Measurements from ENCODE around the gene ASPG. TPM values are rescaled to one million over a fixed set of nuclear protein-coding genes. Genes with fewer than 3 reads are reported as not detected.

The ASPG gene
- polyA plus RNA-seq, 3 donors: 0.01 TPM; not detected in 2

GRCh38 chr14:104119119-104119487 lies 33.6 kb downstream of the ASPG start:
- H3K4me2 ChIP-seq (replicated peaks; ENCODE audit: extremely low read depth, low read length, poor library complexity, severe bottlenecking): no peak overlapping the region
- intact Hi-C loops (cut with micrococcal nuclease): no loop called here
- H3K9ac ChIP-seq (ENCODE audit: insufficient read depth, low read length, poor library complexity, severe bottlenecking): no peak overlapping the region
- H3K4me3 ChIP-seq (replicated peaks in 1 of 3; ENCODE audit: low read depth in 2 of 3, low read length in 3 of 3): no peak overlapping the region
- 80% methylated on average over 2 of the region's 3 CpGs for WGBS (ENCODE audit: insufficient coverage)
- H3K4me1 ChIP-seq (ENCODE audit: control insufficient read depth in 1 of 2, insufficient read depth in 2 of 2, low read length in 2 of 2): peaks cover 0 to 8% of the 10 kb centered on the region in 2 donors
- H4K20me1 ChIP-seq (ENCODE audit: insufficient read depth, low read length): no peaks in the 10 kb centered on the region
- H3K9me3 ChIP-seq (replicated peaks in 1 of 2; ENCODE audit: control insufficient read depth in 1 of 2, insufficient read depth in 1 of 2, low read length in 2 of 2): peaks cover 0 to 4% of the 10 kb centered on the region in 2 donors
- Mint-ChIP-seq H3K4me1 (no peaks in the 10 kb centered on the region), H3K4me3 (no peak overlapping the region), H3K27ac (no peak overlapping the region), H3K9me3 (peaks cover 5 to 17% (median 8%) of the 10 kb centered on the region in 7 donors), H3K36me3 (no peaks in the 10 kb centered on the region), H3K27me3 (ENCODE audit: low read depth in 3 of 3) (peaks cover 32 to 72% (median 40%) of the 10 kb centered on the region in 3 donors)
- TF ChIP-seq, protein P1, sequence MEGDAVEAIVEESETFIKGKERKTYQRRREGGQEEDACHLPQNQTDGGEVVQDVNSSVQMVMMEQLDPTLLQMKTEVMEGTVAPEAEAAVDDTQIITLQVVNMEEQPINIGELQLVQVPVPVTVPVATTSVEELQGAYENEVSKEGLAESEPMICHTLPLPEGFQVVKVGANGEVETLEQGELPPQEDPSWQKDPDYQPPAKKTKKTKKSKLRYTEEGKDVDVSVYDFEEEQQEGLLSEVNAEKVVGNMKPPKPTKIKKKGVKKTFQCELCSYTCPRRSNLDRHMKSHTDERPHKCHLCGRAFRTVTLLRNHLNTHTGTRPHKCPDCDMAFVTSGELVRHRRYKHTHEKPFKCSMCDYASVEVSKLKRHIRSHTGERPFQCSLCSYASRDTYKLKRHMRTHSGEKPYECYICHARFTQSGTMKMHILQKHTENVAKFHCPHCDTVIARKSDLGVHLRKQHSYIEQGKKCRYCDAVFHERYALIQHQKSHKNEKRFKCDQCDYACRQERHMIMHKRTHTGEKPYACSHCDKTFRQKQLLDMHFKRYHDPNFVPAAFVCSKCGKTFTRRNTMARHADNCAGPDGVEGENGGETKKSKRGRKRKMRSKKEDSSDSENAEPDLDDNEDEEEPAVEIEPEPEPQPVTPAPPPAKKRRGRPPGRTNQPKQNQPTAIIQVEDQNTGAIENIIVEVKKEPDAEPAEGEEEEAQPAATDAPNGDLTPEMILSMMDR (IDR thresholded peaks at IDR 0.05): no peak
- H3K27ac ChIP-seq (ENCODE audit: low read depth in 1 of 2, low read length in 2 of 2): no peak overlapping the region
- no peak overlapping the region for H2AFZ ChIP-seq (ENCODE audit: insufficient read depth, low read depth, low read length, poor library complexity, severe bottlenecking)
- H3K79me2 ChIP-seq (ENCODE audit: insufficient read depth, low read length): no peaks in the 10 kb centered on the region
- H3K36me3 ChIP-seq (replicated peaks in 1 of 2; ENCODE audit: control insufficient read depth in 1 of 2, insufficient read depth in 2 of 2, low read length in 2 of 2): no peaks in the 10 kb centered on the region
- DNase-seq: no peak
- peaks cover 0 to 18% of the 10 kb centered on the region in 2 donors for H3K27me3 ChIP-seq (ENCODE audit: control insufficient read depth in 2 of 2, insufficient read depth in 2 of 2, low read length in 2 of 2)

GRCh38 chr14:104119488-104120251 lies 34.2 kb downstream of the ASPG start:
- intact Hi-C loops (cut with micrococcal nuclease): no loop called here
- Histone ChIP-seq H3K4me3 (replicated peaks in 1 of 3; ENCODE audit: low read depth in 2 of 3, low read length in 3 of 3) (no peak overlapping the region), H3K36me3 (replicated peaks in 1 of 2; ENCODE audit: control insufficient read depth in 1 of 2, insufficient read depth in 2 of 2, low read length in 2 of 2) (no peaks in the 10 kb centered on the region), H4K20me1 (ENCODE audit: insufficient read depth, low read length) (no peaks in the 10 kb centered on the region), H2AFZ (ENCODE audit: insufficient read depth, low read depth, low read length, poor library complexity, severe bottlenecking) (no peak overlapping the region), H3K4me1 (ENCODE audit: control insufficient read depth in 1 of 2, insufficient read depth in 2 of 2, low read length in 2 of 2) (peaks cover 0 to 8% of the 10 kb centered on the region in 2 donors), H3K27ac (ENCODE audit: low read depth in 1 of 2, low read length in 2 of 2) (no peak overlapping the region), H3K9me3 (replicated peaks in 1 of 2; ENCODE audit: control insufficient read depth in 1 of 2, insufficient read depth in 1 of 2, low read length in 2 of 2) (peaks cover 0 to 7% of the 10 kb centered on the region in 2 donors), H3K4me2 (replicated peaks; ENCODE audit: extremely low read depth, low read length, poor library complexity, severe bottlenecking) (no peak overlapping the region), H3K9ac (ENCODE audit: insufficient read depth, low read length, poor library complexity, severe bottlenecking) (no peak overlapping the region), H3K27me3 (ENCODE audit: control insufficient read depth in 2 of 2, insufficient read depth in 2 of 2, low read length in 2 of 2) (peaks cover 0 to 18% of the 10 kb centered on the region in 2 donors), H3K79me2 (ENCODE audit: insufficient read depth, low read length) (no peaks in the 10 kb centered on the region)
- Mint-ChIP-seq H3K4me3 (no peak overlapping the region), H3K36me3 (no peaks in the 10 kb centered on the region), H3K9me3 (peaks cover 6 to 22% (median 9%) of the 10 kb centered on the region in 7 donors), H3K27ac (no peak overlapping the region), H3K4me1 (no peaks in the 10 kb centered on the region), H3K27me3 (ENCODE audit: low read depth in 3 of 3) (peaks cover 31 to 70% (median 40%) of the 10 kb centered on the region in 3 donors)
- TF ChIP-seq, protein P1 (IDR thresholded peaks at IDR 0.05): no peak
- no peak for DNase-seq
- WGBS (ENCODE audit: insufficient coverage): 63% methylated on average over 12 of the region's 18 CpGs

Data from CD14-positive monocyte (primary cell).